Measurements from ENCODE around the gene NLRP1.
"Not testable (repeated sequence)": the region's sequence is repeated elsewhere in the genome, so short reads cannot be mapped to it uniquely, and the experiment has no call there.

Gene NLRP1

GRCh38 chr17:5578768-5579167 is 5.5 kb downstream of the NLRP1 start:
- not testable (repeated sequence) for H3K9me3 ChIP-seq (ENCODE audit: control insufficient read depth in 2 of 2, low read length in 2 of 2)

DNA sequence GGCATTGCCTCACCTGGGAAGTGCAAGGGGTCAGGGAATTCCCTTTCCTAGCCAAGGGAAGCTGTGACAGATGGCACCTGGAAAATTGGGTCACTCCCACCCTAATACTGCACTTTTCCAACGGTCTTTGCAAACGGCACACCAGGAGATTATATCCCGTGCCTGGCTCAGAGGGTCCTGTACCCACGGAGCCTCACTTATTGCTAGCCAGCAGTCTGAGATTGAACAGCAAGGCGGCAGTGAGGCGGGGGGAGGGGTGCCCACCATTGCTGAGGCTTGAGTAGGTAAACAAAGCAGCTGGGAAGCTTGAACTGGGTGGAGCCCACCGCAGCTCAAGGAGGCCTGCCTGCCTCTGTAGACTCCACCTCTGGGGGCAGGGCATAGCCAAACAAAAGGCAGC is 11.3 kb downstream of the NLRP1 start:
- not testable (repeated sequence) for H3K9me3 ChIP-seq (ENCODE audit: control insufficient read depth in 2 of 2, low read length in 2 of 2); H3K27me3 ChIP-seq (ENCODE audit: control insufficient read depth in 2 of 2, insufficient read depth in 2 of 2, low read length in 2 of 2); H3K9ac ChIP-seq (ENCODE audit: low read depth in 1 of 2, low read length in 2 of 2); H3K27ac ChIP-seq (ENCODE audit: low read depth in 2 of 2, low read length in 2 of 2); H3K4me3 ChIP-seq (ENCODE audit: low read length in 2 of 2); H3K4me1 ChIP-seq (ENCODE audit: control insufficient read depth in 2 of 2, insufficient read depth in 2 of 2, low read length in 2 of 2); H3K36me3 ChIP-seq (ENCODE audit: control insufficient read depth in 2 of 2, insufficient read depth in 2 of 2, low read length in 2 of 2)

More at GRCh38 chr17:5578768-5579167, 5.5 kb downstream of the NLRP1 start:
- not testable (repeated sequence) for H3K27me3 ChIP-seq (ENCODE audit: control insufficient read depth in 2 of 2, insufficient read depth in 2 of 2, low read length in 2 of 2); H3K9ac ChIP-seq (ENCODE audit: low read depth in 1 of 2, low read length in 2 of 2); H3K36me3 ChIP-seq (ENCODE audit: control insufficient read depth in 2 of 2, insufficient read depth in 2 of 2, low read length in 2 of 2); H3K4me1 ChIP-seq (ENCODE audit: control insufficient read depth in 2 of 2, insufficient read depth in 2 of 2, low read length in 2 of 2); H3K4me3 ChIP-seq (ENCODE audit: low read length in 2 of 2); H3K27ac ChIP-seq (ENCODE audit: low read depth in 2 of 2, low read length in 2 of 2)

DNA sequence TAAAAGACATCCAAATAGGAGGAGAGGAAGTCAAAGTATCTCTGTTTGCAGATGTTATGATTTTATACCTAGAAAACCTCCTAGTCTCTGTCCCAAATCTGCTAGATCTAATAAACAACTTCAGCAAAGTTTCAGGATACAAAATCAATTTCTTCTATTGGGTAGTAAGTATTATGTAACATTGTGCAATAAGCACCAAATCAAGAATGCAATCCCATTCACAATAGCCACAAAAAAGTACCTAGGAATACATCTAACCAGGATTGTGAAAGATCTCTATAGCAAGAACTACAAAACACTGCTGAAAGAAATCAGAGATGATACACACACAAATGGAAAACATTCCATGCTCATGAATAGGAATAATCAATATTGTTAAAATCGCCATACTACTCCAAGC is 13.0 kb downstream of the NLRP1 start:
- Histone ChIP-seq H3K9me3 (ENCODE audit: control insufficient read depth in 2 of 2, low read length in 2 of 2) (no peaks in the 10 kb centered on the region), H3K4me1 (ENCODE audit: control insufficient read depth in 2 of 2, insufficient read depth in 2 of 2, low read length in 2 of 2) (no peaks in the 10 kb centered on the region), H3K36me3 (ENCODE audit: control insufficient read depth in 2 of 2, insufficient read depth in 2 of 2, low read length in 2 of 2) (no peaks in the 10 kb centered on the region), H3K27ac (ENCODE audit: low read depth in 2 of 2, low read length in 2 of 2) (no peak overlapping the region), H3K9ac (ENCODE audit: low read depth in 1 of 2, low read length in 2 of 2) (no peak overlapping the region), H3K27me3 (ENCODE audit: control insufficient read depth in 2 of 2, insufficient read depth in 2 of 2, low read length in 2 of 2) (no peaks in the 10 kb centered on the region), H3K4me3 (ENCODE audit: low read length in 2 of 2) (no peak overlapping the region)

GRCh38 chr17:5565808-5566207 is 18.5 kb downstream of the NLRP1 start:
- Histone ChIP-seq H3K36me3 (ENCODE audit: control insufficient read depth in 2 of 2, insufficient read depth in 2 of 2, low read length in 2 of 2) (no peaks in the 10 kb centered on the region), H3K4me3 (ENCODE audit: low read length in 2 of 2) (no peak overlapping the region), H3K9me3 (ENCODE audit: control insufficient read depth in 2 of 2, low read length in 2 of 2) (no peaks in the 10 kb centered on the region), H3K4me1 (ENCODE audit: control insufficient read depth in 2 of 2, insufficient read depth in 2 of 2, low read length in 2 of 2) (no peaks in the 10 kb centered on the region), H3K9ac (ENCODE audit: low read depth in 1 of 2, low read length in 2 of 2) (no peak overlapping the region), H3K27ac (ENCODE audit: low read depth in 2 of 2, low read length in 2 of 2) (no peak overlapping the region), H3K27me3 (ENCODE audit: control insufficient read depth in 2 of 2, insufficient read depth in 2 of 2, low read length in 2 of 2) (no peaks in the 10 kb centered on the region)

DNA sequence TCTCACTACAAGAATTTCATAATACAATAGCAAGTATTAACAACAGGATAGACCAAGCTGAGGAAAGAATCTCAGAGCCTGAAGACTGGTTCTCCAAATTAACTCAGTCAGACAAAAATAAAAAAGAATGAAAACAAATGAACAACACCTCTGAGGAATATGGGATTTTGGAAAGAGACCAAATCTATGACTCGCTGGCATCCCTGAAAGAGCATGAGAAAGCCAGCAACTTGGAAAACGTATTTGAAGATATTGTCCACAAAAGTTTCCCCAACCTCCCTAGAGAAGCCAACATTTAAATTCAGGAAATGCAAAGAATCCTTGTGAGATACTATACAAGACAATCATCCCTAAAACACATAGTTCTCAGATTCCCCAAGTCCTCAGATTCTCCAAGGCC is 20.9 kb downstream of the NLRP1 start:
- H3K4me1 ChIP-seq (ENCODE audit: control insufficient read depth in 2 of 2, insufficient read depth in 2 of 2, low read length in 2 of 2) = no peaks in the 10 kb centered on the region
- H3K4me3 ChIP-seq (ENCODE audit: low read length in 2 of 2) = no peak overlapping the region
- H3K36me3 ChIP-seq (ENCODE audit: control insufficient read depth in 2 of 2, insufficient read depth in 2 of 2, low read length in 2 of 2) = peaks cover 0 to 6% of the 10 kb centered on the region in 2 donors
- H3K9ac ChIP-seq (ENCODE audit: low read depth in 1 of 2, low read length in 2 of 2) = no peak overlapping the region
- H3K9me3 ChIP-seq (ENCODE audit: control insufficient read depth in 2 of 2, low read length in 2 of 2) = no peaks in the 10 kb centered on the region
- H3K27ac ChIP-seq (ENCODE audit: low read depth in 2 of 2, low read length in 2 of 2) = no peak overlapping the region
- H3K27me3 ChIP-seq (ENCODE audit: control insufficient read depth in 2 of 2, insufficient read depth in 2 of 2, low read length in 2 of 2) = no peaks in the 10 kb centered on the region

DNA sequence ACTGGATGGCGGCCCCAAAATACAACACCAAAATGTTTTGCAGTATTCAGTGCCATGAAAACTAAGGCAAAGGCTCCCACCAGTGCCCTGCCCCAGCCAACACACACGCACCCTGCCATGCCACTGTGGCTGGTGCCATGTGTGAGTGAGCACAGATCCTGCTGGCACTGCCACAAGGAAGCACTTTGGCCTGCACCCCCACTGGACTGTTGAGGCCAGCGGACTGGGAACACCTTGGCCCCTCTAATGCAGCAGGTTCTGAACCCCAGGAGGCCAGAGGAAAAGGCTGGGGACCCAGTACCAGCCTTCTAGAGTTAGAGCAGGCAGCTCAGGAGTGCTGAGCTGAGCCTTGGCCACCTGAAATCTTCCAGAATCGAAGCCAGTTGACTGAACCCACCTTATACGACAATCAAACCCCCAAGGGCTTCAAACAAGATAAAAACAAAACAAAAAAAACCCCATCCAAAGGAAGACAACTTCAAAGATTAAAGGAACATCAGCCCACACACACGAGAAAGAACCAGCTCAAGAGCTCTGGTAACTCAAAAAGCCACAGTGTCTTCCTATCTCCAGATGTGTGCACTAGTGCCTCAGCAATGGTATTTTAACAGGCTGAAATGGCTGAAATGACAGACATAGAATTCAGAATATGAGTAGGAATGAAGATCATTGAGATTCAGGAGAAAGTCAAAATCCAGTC is 21.5 kb downstream of the NLRP1 start:
- H3K27ac ChIP-seq (ENCODE audit: low read depth in 2 of 2, low read length in 2 of 2) = no peak overlapping the region
- H3K27me3 ChIP-seq (ENCODE audit: control insufficient read depth in 2 of 2, insufficient read depth in 2 of 2, low read length in 2 of 2) = no peaks in the 10 kb centered on the region
- no peaks in the 10 kb centered on the region for H3K4me1 ChIP-seq (ENCODE audit: control insufficient read depth in 2 of 2, insufficient read depth in 2 of 2, low read length in 2 of 2)
- no peak overlapping the region for H3K9ac ChIP-seq (ENCODE audit: low read depth in 1 of 2, low read length in 2 of 2)
- no peak overlapping the region for H3K4me3 ChIP-seq (ENCODE audit: low read length in 2 of 2)
- H3K36me3 ChIP-seq (ENCODE audit: control insufficient read depth in 2 of 2, insufficient read depth in 2 of 2, low read length in 2 of 2) = peaks cover 0 to 9% of the 10 kb centered on the region in 2 donors
- no peaks in the 10 kb centered on the region for H3K9me3 ChIP-seq (ENCODE audit: control insufficient read depth in 2 of 2, low read length in 2 of 2)

GRCh38 chr17:5561736-5562571 is 22.4 kb downstream of the NLRP1 start:
- Histone ChIP-seq H3K27ac (ENCODE audit: low read depth in 2 of 2, low read length in 2 of 2) (no peak overlapping the region), H3K9ac (ENCODE audit: low read depth in 1 of 2, low read length in 2 of 2) (no peak overlapping the region), H3K4me1 (ENCODE audit: control insufficient read depth in 2 of 2, insufficient read depth in 2 of 2, low read length in 2 of 2) (no peaks in the 10 kb centered on the region), H3K36me3 (ENCODE audit: control insufficient read depth in 2 of 2, insufficient read depth in 2 of 2, low read length in 2 of 2) (peaks cover 0 to 9% of the 10 kb centered on the region in 2 donors), H3K9me3 (ENCODE audit: control insufficient read depth in 2 of 2, low read length in 2 of 2) (no peaks in the 10 kb centered on the region), H3K27me3 (ENCODE audit: control insufficient read depth in 2 of 2, insufficient read depth in 2 of 2, low read length in 2 of 2) (no peaks in the 10 kb centered on the region), H3K4me3 (ENCODE audit: low read length in 2 of 2) (no peak overlapping the region)

- no peaks in the 10 kb centered on the region for H3K4me1 ChIP-seq (ENCODE audit: control insufficient read depth in 2 of 2, insufficient read depth in 2 of 2, low read length in 2 of 2)
- H3K9ac ChIP-seq (ENCODE audit: low read depth in 1 of 2, low read length in 2 of 2) = no peak overlapping the region
- H3K27me3 ChIP-seq (ENCODE audit: control insufficient read depth in 2 of 2, insufficient read depth in 2 of 2, low read length in 2 of 2) = no peaks in the 10 kb centered on the region
Measured at GRCh38 chr17:5560361-5560988, 23.8 kb downstream of the NLRP1 start.

GRCh38 chr17:5558815-5559785 is 25.2 kb downstream of the NLRP1 start:
- H3K36me3 ChIP-seq (ENCODE audit: control insufficient read depth in 2 of 2, insufficient read depth in 2 of 2, low read length in 2 of 2) = peaks cover 0 to 9% of the 10 kb centered on the region in 2 donors
- no peak overlapping the region for H3K27ac ChIP-seq (ENCODE audit: low read depth in 2 of 2, low read length in 2 of 2)
- H3K4me1 ChIP-seq (ENCODE audit: control insufficient read depth in 2 of 2, insufficient read depth in 2 of 2, low read length in 2 of 2) = no peaks in the 10 kb centered on the region
- H3K4me3 ChIP-seq (ENCODE audit: low read length in 2 of 2) = no peak overlapping the region
- no peaks in the 10 kb centered on the region for H3K9me3 ChIP-seq (ENCODE audit: control insufficient read depth in 2 of 2, low read length in 2 of 2)
- H3K9ac ChIP-seq (ENCODE audit: low read depth in 1 of 2, low read length in 2 of 2) = no peak overlapping the region
- H3K27me3 ChIP-seq (ENCODE audit: control insufficient read depth in 2 of 2, insufficient read depth in 2 of 2, low read length in 2 of 2) = no peaks in the 10 kb centered on the region

More at GRCh38 chr17:5560361-5560988, 23.8 kb downstream of the NLRP1 start:
- Histone ChIP-seq H3K36me3 (ENCODE audit: control insufficient read depth in 2 of 2, insufficient read depth in 2 of 2, low read length in 2 of 2) (peaks cover 0 to 9% of the 10 kb centered on the region in 2 donors), H3K9me3 (ENCODE audit: control insufficient read depth in 2 of 2, low read length in 2 of 2) (no peaks in the 10 kb centered on the region), H3K4me3 (ENCODE audit: low read length in 2 of 2) (no peak overlapping the region), H3K27ac (ENCODE audit: low read depth in 2 of 2, low read length in 2 of 2) (no peak overlapping the region)
